Cerebellar nuclear complex (tissue), 1 donor: ENCODE results near the gene SLC2A13.
"Not testable (repeated sequence)": the region's sequence is repeated elsewhere in the genome, so short reads cannot be mapped to it uniquely, and the experiment has no call there.

ENCODE experiments used
- DNase-seq, 2 experiments: peaks; one replicate each; lab custom pipeline; 2025; lab: John Stamatoyannopoulos, UW

The SLC2A13 gene

DNA sequence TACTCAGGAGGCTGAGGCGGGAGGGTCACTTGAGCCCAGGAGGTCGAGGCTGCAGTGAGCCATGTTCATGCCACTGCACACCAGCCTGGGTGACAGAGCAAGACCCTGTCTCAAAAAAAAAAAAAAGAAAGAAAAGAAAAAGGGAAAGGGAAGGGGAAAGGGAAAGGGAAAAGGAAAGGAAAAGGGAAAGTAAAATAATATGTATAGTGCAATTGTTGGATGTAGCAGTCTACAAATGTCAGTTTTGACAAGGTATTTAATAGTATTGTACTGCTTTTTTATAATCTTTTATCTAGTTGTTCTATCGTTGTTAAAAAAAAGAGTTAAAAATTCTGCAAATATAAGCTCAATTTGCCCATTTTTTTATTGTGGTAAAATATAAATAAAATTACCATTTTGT is 67.3 kb downstream of the SLC2A13 start:
- DNase-seq, result no peak

DNA sequence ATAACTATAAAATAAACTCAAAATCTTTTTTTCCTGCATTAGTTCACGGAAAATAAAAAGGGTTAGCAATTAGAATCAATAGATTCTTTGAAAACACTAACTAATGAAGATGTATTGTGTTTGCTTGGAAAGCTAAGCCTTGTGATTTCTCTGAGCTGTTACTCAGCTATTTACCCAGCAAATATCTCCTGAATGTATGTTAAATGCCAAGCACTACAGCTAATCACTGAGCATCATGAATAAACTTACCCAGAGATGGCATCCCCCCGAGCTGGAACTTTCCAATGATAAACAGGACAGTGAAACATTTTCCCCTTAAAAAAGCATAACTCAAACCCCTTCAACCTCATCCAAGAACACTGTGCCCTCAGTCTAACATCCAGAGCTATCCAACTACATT is 71.2 kb downstream of the SLC2A13 start:
- no peak for DNase-seq

DNA sequence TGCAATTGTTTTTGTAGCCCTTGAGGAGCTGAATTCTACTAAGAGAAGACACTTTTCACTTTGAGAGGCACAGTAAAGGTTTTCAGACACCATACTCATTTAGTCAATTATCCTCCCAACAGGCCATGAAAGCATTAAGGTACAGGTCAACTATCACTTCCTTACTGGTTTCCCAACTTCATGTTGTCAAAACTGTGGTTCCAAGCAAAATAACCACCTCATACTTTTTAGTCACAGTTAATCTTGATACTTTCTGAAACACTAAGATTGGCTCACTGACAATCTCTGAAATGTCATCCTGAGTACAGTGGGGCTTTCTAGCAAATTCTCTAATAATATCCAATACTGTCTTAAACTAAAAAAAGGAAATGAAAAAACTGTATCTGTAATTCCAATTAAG is 71.7 kb downstream of the SLC2A13 start:
- no peak for DNase-seq

DNA sequence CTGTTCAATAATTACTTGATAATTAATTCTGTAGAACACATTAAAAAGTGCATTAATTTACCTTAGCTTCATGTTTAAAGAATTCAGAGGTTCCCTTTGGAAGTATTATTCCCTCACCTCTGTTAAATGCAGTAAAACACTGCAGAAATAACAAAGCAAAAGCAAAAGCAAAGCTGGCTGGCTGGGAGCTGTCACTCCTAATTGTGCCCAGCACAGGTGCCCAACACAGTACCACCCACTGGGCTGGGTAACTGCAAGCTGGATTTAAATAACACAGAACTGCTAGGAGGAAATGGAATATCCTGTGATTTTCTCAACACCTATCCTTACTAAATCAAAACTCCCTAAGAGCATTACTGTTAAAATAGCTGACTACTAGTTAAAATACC is 72.6 kb downstream of the SLC2A13 start:
- DNase-seq, result no peak

DNA sequence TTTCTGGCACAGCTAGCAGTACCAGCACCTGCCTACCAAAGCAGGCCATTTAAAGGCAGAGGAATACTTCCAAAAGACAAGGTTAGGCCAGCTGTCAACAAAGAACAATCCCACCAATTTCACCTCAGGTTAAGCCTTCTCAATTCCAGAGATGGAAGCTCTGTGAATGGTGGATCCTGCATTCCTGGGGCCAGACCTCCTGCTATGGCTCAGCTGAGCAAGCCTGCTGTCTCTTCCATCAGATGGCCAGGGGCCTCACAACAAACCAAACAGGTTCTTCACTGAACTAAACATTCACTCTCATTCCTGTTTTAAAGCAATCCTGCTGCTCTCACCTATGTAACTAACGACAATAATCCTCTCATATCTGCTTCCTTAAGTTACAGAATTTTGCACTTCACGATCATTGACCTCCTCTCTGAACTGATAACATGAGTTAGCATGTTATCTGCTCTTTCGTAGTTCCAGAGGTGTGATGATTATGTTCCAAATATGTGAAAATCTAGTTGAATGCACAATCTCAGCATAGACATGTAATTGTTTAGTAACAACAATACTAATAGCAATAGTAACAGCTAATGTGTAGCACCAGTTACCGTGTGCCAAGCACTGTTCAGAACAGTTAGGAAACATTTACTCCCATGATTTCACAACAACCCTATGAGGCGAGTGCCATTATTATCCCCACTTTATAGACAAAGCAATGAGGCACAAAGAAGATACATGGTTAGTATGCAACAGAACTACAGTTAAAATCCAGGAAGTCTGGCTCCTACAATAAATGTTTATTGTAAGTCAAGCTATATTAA is 73.2 kb downstream of the SLC2A13 start:
- no peak for DNase-seq

DNA sequence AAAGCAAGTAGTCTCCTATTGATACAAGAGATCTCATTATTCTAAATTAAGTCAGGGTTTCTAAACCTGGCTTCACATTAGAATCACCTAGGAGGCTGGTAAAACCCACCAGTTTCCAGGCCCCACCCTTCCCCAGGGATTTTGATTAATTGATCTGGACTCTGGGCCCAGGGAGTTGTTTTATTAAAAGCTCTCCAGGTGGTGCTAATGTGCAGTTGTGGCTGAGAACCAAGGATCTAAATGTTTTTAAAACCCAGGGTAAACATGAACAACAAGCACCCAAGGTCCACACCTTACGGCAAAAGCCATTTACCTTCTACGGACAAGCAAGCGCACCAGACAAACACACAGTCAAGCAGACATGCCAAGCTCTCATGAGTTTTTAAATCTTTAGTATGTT is 73.9 kb downstream of the SLC2A13 start:
- no peak for DNase-seq

DNA sequence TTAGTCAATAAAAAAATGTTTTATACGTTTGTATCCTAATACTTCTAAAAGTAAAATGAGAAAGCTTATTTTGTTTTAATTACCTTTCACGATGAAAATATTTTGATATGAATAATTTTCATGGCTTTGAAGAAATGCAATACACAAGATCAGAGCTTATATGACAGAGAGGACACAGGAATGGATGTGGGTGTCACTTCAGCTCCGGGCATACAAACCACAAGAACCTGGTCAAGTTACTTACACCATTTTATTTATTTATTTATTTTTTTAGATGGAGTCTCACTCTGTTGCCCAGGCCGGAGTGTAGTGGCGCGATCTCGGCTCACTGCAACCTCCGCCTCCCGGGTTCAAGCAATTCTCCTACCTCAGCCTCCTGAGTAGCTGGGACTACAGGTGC is 74.9 kb downstream of the SLC2A13 start:
- not testable (repeated sequence) for DNase-seq

DNA sequence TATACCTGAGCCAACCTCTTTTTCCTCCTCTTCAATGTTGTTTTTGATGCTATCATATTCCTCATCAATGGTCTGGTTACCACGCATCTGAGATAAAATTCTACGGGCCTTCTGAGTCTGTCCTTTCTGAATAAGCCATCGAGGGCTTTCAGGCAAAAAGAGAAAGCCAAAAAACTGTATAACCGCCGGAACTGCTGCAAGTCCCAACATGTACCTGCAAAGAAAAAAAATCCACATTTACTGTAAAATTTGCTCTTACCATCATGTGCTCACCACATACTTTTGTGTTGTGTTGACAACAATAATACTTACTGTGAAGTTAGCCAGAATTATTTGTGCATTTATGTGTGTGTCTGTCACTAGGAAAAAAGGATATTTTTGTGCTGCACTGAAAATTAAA is 77.6 kb downstream of the SLC2A13 start:
- DNase-seq, result no peak

DNA sequence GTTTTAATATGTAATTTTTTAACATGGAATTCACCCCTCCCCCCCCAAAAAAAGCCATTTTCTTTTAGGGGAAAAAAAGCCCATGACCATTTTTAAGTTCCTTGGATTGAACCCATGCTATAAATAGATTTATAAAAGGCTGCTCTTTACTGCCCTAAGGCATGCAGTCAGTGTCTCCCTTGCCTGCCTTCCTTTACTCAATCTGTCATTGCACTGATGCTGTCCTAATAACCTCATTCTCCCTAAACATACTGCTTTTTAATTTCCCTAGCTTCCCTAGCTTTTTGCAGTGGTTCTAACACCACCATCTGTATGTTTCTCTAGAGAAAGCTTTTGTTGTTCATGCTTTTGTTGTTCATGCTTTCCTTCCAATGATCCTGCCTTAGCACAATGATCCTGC is 83.0 kb downstream of the SLC2A13 start:
- DNase-seq, result no peak

DNA sequence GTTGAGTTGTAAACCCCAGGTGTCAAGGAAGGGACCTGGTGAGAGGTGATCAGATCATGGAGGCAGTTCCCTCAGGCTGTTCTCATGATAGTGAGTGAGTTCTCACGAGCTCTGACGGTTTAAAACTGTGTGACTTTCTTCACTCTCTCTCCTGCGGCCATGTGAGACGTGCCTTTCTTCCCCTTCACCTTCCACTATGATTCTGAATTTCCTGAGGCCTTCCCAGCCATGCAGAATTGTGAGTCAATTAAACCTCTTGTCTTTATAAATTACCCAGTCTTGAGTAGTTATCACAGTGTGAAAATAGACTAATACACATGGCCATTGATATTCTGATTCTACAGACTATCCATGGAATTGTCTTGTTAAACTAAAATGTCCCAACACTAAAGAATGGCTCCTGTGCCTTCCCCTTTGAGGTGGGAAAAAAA is 85.6 kb downstream of the SLC2A13 start:
- no peak for DNase-seq

DNA sequence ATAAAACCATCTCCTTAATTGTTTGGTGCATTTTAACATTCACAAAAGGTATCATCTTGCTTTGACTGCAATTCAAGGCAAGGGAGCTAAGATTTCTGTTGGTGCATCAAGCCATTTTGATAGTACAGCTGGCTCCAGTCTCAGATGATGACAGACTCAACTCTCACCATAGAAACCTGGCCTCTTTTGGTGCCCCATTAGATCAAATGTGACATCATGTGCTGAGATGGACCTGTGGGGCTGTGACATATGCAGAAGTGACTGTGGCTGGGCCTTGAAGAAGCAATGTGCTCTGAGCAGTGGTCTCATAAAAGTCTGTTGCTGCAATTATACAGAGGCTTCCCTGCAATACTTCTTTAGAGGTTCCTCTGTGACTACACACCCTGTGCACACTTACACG is 88.4 kb downstream of the SLC2A13 start:
- no peak for DNase-seq

DNA sequence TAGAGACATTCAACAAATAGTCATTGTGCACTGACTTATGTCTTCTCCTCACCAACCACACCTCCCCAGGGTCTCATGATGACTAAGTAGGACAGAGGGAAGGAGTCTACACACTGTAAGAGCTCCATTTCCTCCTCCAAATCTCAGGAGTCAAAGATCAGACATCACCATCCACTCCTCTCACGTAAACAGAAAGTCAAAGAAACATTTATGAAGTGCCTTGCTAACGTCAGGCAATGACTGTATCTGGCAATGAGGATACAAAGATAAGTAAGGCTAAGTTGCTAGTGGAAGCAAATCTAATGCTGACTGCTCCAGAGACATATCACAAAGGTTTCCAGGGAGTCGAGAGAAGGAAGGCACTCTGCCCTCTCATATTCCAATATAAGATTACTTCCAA is 88.9 kb downstream of the SLC2A13 start:
- DNase-seq, result no peak

DNA sequence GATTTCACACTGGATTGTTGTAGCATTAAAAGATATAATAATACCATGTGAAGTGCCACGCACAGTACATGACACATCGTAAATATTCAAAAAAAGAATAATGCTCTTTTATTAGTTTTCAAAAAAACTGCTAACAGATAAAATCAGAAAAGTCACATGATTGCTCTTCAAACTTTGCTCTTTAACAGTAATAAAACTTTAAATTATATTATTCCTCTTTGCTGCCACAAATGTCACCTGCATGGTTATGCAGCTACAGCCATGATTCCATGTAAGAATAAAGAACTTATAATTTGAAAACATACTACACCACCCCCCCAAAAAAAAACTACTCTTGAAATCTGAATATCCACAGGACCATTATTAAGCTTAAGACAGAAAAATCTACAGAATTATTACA is 90.0 kb downstream of the SLC2A13 start:
- no peak for DNase-seq

DNA sequence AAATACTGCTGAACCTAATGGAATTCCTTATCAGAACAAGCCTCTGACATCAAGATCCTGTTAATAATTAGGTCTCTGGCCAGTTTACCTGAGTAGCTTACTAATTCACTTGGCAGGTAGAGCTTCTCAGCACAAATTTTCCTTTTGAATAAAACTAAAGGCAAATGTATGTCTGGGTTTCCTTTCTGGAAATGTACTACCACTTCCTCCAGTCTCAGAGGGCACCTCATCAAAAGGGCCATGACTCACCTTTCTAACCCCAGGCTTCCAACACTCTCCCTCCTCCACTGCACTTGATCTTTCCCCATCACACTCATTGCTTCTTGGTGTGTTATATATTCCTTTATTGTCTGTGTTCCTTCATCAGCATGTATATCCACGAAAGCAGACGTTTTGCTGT is 90.5 kb downstream of the SLC2A13 start:
- DNase-seq, result no peak

DNA sequence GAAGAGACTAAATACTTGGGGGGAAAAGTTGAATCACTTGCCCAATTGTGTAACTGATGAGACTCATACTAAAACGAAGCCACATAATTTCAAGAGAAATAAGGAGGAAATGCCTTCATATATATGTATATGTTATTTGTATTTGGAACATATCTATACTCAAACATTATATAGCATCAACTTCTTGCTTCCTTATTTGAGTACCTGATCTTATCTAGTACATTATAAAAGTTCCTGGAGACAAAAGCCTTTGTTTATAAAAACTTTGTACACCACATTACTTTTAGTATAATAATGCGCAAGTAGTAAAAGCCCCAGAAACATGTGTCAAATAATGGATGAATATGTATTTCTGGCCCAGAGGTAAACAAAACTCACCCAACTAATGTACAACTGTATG is 92.0 kb downstream of the SLC2A13 start:
- DNase-seq, result no peak

DNA sequence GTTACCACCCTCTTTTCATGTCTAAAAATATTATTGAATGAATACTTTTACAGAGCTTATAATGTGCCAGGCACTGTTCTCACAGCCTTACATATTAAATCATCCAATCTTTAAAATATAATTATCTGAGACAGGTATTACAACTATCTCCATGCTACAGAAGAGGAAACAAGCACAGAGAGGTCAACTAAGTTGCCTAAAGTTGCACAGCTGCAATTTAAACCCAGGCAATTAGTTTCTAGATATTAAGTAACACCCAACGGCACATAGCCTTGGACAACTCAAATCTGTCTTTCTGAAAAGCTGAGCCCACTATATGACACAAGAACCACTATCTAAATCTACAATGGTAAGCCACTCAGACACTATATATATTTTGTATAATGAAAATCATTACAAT is 92.6 kb downstream of the SLC2A13 start:
- no peak for DNase-seq

DNA sequence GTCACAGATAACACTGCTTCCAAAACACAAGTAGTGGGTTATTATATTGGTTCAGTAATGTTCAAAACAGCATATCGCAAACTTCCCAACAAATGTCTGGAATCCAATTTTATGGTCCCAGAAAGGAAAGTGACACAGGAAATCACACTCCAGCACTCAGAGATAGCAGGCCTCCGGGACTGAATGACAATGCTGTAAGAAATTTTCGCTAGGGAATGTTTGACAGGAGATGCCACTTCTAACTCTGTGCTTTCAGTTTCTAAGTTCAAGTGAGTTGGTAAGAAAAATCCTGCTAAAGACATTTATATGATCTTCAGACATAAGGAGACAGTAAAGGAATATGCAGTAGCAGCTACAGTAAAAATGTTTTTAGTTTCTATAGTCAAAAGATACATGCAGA is 93.2 kb downstream of the SLC2A13 start:
- no peak for DNase-seq

DNA sequence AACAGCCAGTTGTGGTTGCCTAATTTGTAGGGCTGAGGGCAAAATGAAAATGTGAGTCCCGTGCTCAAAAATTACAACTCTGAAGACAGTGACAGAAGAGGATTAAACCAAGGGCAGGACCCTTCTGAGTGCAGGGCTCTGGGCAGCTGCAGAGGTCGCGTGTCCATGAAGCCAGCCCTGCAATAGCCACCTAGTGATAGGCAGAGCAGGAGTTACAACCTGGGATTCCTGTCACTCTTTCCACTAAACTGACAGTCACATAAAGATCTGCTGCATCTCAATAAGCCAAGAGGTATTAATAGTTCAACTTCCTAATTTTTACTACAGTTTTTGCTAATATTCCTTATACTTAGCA is 94.1 kb downstream of the SLC2A13 start:
- DNase-seq, result no peak

DNA sequence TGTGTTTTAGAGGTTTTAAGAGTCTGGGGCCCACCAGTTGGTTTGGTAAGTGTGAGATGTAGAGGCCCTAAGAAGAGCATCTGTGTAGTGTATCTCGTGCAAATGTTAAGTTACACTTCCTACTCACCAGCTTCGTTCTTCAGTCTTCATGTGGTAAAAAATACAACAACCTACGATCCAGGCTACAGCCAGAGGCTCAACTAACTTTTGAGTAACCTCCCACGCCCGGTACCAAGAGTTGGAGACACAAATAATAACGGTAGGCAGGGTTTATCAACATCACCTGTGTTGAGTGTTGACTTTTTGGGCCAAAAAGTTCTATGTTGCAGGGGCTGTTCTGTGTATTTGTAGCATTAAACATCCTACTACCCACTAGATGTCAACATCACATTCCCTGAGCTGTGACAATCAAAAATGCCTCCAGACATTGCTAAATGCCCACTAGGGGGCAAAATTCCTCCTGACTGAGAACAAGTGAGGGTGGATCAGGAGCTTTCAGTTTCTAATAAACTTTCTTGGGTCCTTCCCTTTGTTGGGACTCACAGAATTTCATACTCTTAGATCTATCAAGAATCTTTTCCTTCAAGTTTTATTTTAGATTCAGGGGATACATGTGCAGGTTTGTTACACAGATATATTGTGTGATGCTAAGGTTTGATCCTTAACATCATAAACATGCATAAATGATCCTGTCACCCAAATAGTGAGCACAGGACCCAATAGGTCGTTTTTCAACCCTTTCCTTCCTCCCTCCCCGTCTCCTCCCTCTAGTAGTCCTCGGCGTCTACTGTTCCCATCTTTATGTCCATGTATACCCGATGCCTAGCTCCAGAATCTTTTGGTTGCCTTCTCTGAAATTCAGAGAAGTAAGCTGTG is 94.7 kb downstream of the SLC2A13 start:
- DNase-seq, result no peak

DNA sequence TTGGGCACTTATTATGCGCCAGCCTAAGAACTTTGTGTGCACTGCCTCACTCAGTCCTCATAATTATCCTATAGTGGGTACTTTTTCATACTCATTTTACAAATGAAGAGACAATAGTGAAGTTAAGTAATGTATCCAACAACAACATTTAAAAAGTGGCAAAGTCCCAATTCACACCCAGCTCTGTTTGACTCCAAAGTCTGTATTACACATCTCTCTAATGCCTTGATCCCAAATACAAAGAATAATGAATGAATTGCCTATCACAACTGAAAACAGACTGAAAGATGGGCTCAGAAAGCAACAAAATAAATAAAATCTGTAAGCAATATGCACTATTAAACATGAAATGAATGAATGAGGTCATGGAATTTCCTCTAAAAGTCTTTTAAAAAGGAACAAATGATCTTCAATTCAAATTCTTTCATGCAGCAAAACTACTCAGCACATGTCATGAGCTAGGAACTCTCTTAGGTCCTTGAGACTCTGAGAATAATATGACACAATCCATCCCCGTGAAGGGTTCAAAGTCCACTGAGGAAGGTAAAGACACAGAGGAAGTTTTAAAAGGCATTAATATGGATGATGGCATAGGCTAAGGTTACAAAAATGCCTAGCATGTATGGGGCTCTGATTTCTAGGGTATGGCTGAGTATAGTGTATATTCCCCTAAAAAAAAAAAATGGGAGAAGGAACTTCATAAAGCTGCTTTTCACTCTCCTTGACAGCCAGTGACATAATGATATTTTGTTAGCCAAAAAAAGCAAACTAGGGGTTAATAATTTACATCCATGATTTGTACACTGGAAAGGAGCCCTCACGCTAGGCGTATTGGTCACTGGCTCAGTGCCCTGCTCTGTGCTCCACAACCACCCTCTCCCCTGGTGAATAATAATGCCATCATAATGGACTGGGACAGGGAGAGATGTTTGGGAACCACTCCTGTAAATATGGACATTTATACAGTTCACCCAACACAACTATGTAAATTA is 103.4 kb downstream of the SLC2A13 start:
- no peak for DNase-seq

DNA sequence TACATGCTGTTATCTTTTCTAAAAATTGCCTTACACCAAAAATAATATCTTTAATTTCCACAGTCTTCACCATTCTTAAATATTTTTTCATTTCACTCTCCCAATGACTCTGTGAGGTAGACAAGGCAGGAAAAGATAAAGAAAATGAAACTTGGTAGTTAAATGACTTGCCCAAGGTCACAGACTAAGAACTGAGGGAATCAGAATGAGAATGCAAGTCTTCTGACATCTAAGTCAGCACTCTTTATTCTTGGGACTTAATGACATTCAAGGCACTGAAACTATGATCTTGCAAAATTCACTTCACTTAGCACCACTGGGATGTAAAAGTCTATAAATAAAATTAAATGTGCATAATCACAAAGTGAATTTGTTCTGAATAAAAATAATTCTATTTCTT is 104.5 kb downstream of the SLC2A13 start:
- DNase-seq, result no peak

DNA sequence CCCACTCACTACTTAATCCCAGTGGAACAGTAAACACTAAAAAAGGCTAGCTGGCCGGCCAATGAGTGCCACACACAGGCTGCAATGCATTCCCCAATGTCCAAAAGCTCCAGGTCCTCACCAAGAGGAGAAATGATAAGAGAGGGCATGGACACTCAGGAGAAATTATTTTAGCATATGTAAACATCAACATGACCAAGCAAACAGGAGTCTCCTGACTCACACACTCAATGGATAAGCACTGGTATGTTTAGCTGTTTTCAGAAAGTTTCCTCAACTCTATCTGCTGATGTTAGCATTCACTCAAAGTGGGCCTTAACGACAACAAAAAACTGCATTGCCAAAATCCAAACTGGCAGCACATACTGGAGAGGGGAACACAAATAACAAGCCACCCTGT is 105.0 kb downstream of the SLC2A13 start:
- DNase-seq, result no peak
